ENCODE measurements around the gene LRRC8D.

- TF ChIP-seq EZH2phosphoT487 (IDR thresholded peaks at IDR 0.05; ENCODE audit: insufficient read depth, low read depth) (no peak), EZH2 (IDR thresholded peaks at IDR 0.05; ENCODE audit: insufficient read depth, poor library complexity, severe bottlenecking) (no peak)
These were observed 136.3 kb downstream of the LRRC8D start for GRCh38 chr1:89957107-89957506.

Measured in GM23248 (cell line).